Thyroid gland (tissue), 4 donors: Measurements from ENCODE around the gene USP26.

ENCODE experiments used
- POLR2A ChIP-seq, 2 donors: fragments of 450-650 bp; IDR thresholded peaks; one replicate each; pipeline ENCODE4 v1.6.1; 2017; ENCODE audit warnings: antibody characterized with exemption in 2 of 2, mild to moderate bottlenecking in 2 of 2, moderate library complexity in 1 of 2
- TF ChIP-seq, protein P1 (sequence below), 6 experiments: fragments of 200-600 bp in 3 of 6; fragments of 450-650 bp in 3 of 6; sonication (generic) in 3 of 6; IDR thresholded peaks; one replicate each; pipeline ENCODE4 v1.5.1; 2016 to 2019; ENCODE audit warnings: antibody characterized with exemption in 6 of 6, mild to moderate bottlenecking in 2 of 6, inconsistent platforms in 1 of 6, moderate library complexity in 1 of 6

DNA sequence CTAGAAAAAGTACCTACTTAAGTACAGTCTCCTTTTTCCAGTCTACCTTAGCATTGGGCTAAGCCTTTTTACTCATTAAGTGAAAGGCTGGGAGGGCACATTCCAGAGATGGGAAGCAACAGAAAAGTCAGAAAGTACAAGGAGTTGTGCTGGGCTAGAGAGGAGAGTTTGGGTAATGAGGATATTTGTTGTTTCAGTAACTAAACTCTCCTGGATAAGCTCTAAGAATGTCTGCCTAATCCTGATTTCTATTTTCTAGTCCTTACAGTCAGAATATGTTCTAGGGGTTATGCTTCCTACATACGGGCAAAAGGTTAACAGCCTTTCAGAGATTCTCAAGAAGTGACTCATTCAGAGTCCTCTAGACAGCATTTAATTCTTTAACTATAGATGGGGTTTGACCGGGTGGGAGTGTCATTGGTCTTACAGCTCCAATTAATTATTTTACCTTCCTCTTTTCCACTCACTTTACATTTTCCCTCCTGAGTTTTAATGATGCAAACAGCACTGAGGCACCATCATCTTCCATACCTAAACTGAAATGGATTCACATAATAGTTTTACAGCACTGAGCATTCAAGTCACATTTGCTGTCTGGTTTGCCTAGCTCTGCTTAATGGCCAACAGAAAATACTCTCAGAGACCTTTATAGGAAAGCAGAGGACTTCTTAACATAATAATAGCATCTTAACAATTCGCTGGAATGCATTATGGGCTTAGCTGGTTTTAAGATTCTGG, 42.9 kb downstream of the USP26 start:
- TF ChIP-seq, protein P1, sequence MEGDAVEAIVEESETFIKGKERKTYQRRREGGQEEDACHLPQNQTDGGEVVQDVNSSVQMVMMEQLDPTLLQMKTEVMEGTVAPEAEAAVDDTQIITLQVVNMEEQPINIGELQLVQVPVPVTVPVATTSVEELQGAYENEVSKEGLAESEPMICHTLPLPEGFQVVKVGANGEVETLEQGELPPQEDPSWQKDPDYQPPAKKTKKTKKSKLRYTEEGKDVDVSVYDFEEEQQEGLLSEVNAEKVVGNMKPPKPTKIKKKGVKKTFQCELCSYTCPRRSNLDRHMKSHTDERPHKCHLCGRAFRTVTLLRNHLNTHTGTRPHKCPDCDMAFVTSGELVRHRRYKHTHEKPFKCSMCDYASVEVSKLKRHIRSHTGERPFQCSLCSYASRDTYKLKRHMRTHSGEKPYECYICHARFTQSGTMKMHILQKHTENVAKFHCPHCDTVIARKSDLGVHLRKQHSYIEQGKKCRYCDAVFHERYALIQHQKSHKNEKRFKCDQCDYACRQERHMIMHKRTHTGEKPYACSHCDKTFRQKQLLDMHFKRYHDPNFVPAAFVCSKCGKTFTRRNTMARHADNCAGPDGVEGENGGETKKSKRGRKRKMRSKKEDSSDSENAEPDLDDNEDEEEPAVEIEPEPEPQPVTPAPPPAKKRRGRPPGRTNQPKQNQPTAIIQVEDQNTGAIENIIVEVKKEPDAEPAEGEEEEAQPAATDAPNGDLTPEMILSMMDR (IDR thresholded peaks at IDR 0.05): no peak
- no peak for TF ChIP-seq POLR2A (IDR thresholded peaks at IDR 0.05)
